GM23338 (cell line): ENCODE results near the gene NFIA.

Experiments
- EZH2 ChIP-seq: fragments of 200-600 bp; sonication (generic); IDR thresholded peaks from one replicate; pipeline ENCODE4 v1.8.0; 2017; ENCODE audit warnings: antibody characterized with exemption, mild to moderate bottlenecking, low read depth; ENCODE audit not compliant: unreplicated experiment
- TF ChIP-seq, protein P1 (sequence below), 2 experiments: fragments of 200-600 bp in 1 of 2; sonication (generic) in 1 of 2; conservative IDR thresholded peaks; 2 replicates each; pipeline versions ENCODE4 v1.5.1 to v1.6.1; 2016 to 2017; ENCODE audit warnings: antibody characterized with exemption in 2 of 2, low read depth in 2 of 2, mild to moderate bottlenecking in 2 of 2, moderate library complexity in 1 of 2

GRCh38 chr1:61386323-61386722, 304.0 kb downstream of the NFIA start:
- TF ChIP-seq, protein P1, sequence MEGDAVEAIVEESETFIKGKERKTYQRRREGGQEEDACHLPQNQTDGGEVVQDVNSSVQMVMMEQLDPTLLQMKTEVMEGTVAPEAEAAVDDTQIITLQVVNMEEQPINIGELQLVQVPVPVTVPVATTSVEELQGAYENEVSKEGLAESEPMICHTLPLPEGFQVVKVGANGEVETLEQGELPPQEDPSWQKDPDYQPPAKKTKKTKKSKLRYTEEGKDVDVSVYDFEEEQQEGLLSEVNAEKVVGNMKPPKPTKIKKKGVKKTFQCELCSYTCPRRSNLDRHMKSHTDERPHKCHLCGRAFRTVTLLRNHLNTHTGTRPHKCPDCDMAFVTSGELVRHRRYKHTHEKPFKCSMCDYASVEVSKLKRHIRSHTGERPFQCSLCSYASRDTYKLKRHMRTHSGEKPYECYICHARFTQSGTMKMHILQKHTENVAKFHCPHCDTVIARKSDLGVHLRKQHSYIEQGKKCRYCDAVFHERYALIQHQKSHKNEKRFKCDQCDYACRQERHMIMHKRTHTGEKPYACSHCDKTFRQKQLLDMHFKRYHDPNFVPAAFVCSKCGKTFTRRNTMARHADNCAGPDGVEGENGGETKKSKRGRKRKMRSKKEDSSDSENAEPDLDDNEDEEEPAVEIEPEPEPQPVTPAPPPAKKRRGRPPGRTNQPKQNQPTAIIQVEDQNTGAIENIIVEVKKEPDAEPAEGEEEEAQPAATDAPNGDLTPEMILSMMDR (conservative IDR thresholded peaks at IDR 0.05; ENCODE audit: low read depth in 2 of 2), result no peak
- no peak for TF ChIP-seq EZH2
